GM23338 (cell line): ENCODE results near the gene NT5DC3. TPM values are rescaled to one million over a fixed set of nuclear protein-coding genes. Genes with fewer than 3 reads are reported as not detected.

Experiments used
- ATAC-seq: fragments of 200-7000 bp; cut with Tn5 transposase; 3 replicates; pipeline ENCODE4 v1.9.1; 2020
- DNase-seq: peaks from one replicate; pipeline ENCODE4 v3.0.0-alpha.2; 2015; ENCODE audit warnings: low spot score
- H2AFZ ChIP-seq: fragments of 200-600 bp; sonication (generic); 2 replicates; pipeline ENCODE4 v1.8.0; 2016; ENCODE audit warnings: antibody characterized with exemption, mild to moderate bottlenecking, moderate library complexity
- H3F3A ChIP-seq: fragments of 200-600 bp; sonication (generic); replicated peaks from 2 replicates; pipeline ENCODE4 v1.8.0; 2017; ENCODE audit warnings: antibody characterized with exemption, mixed run types, low read depth
- H3K27ac ChIP-seq: fragments of 200-600 bp; sonication (generic); 2 replicates; pipeline ENCODE4 v1.6.1; 2016; ENCODE audit warnings: low read depth
- H3K27me3 ChIP-seq: fragments of 200-600 bp; sonication (generic); 2 replicates; pipeline ENCODE4 v1.8.0; 2016; ENCODE audit warnings: mild to moderate bottlenecking, mixed run types, moderate library complexity; ENCODE audit not compliant: insufficient read depth
- H3K36me3 ChIP-seq: fragments of 200-600 bp; sonication (generic); 2 replicates; pipeline ENCODE4 v1.8.0; 2016; ENCODE audit warnings: mild to moderate bottlenecking; ENCODE audit not compliant: insufficient read depth
- H3K4me1 ChIP-seq: fragments of 200-600 bp; sonication (generic); 2 replicates; pipeline ENCODE4 v1.8.0; 2016; ENCODE audit warnings: mild to moderate bottlenecking, moderate library complexity; ENCODE audit not compliant: insufficient read depth
- H3K4me2 ChIP-seq: fragments of 200-600 bp; sonication (generic); 2 replicates; pipeline ENCODE4 v1.7.1; 2017; ENCODE audit warnings: mixed run types
- H3K4me3 ChIP-seq: fragments of 200-600 bp; sonication (generic); 2 replicates; pipeline ENCODE4 v1.6.1; 2016; ENCODE audit warnings: mixed run types
- H3K79me2 ChIP-seq: fragments of 200-600 bp; sonication (generic); replicated peaks from 2 replicates; pipeline ENCODE4 v1.8.0; 2017; ENCODE audit warnings: mild to moderate bottlenecking; ENCODE audit not compliant: insufficient read depth
- H3K9me2 ChIP-seq: fragments of 200-600 bp; sonication (generic); 2 replicates; pipeline ENCODE4 v1.8.0; 2017; ENCODE audit not compliant: insufficient read depth
- H4K20me1 ChIP-seq: fragments of 200-600 bp; sonication (generic); replicated peaks from 2 replicates; pipeline ENCODE4 v1.8.0; 2017; ENCODE audit warnings: mild to moderate bottlenecking; ENCODE audit not compliant: insufficient read depth
- H3K27ac Mint-ChIP-seq: 2 replicates; pipeline ENCODE4 v1.8.0; 2020; ENCODE audit warnings: inconsistent platforms, mild to moderate bottlenecking, moderate library complexity, mixed read lengths
- H3K27me3 Mint-ChIP-seq: 3 replicates; pipeline ENCODE4 v1.8.0; 2022; ENCODE audit warnings: low read depth, mild to moderate bottlenecking, moderate library complexity, mixed read lengths, inconsistent platforms; ENCODE audit not compliant: insufficient read depth, poor library complexity
- H3K36me3 Mint-ChIP-seq: 3 replicates; pipeline ENCODE4 v1.8.0; 2021; ENCODE audit warnings: low read depth, mild to moderate bottlenecking, inconsistent platforms, moderate library complexity, mixed read lengths
- H3K4me1 Mint-ChIP-seq: 3 replicates; pipeline ENCODE4 v1.8.0; 2020; ENCODE audit warnings: mild to moderate bottlenecking, inconsistent platforms, mixed read lengths
- H3K4me3 Mint-ChIP-seq: 3 replicates; pipeline ENCODE4 v1.8.0; 2021; ENCODE audit warnings: moderate library complexity, mild to moderate bottlenecking, inconsistent platforms, mixed read lengths
- H3K9me3 Mint-ChIP-seq: 3 replicates; pipeline ENCODE4 v1.8.0; 2020; ENCODE audit warnings: moderate library complexity, mild to moderate bottlenecking, inconsistent platforms, mixed read lengths
- CREB1 ChIP-seq: fragments of 250-450 bp; sonication (Bioruptor Pico); IDR thresholded peaks from 2 replicates; pipeline ENCODE4 v1.5.0; 2020; ENCODE audit warnings: low read depth, mild to moderate bottlenecking, moderate library complexity
- CTCF ChIP-seq, 2 experiments: fragments of 200-600 bp in 1 of 2; sonication (generic) in 1 of 2; conservative IDR thresholded peaks; 2 replicates each; pipeline versions ENCODE4 v1.5.1 to v1.6.1; 2016 to 2017; ENCODE audit warnings: antibody characterized with exemption in 2 of 2, low read depth in 2 of 2, mild to moderate bottlenecking in 2 of 2, moderate library complexity in 1 of 2
- ETS1 ChIP-seq: IDR thresholded peaks from 2 replicates; pipeline ENCODE4 v1.6.1; 2016; ENCODE audit warnings: antibody characterized with exemption
- EZH2 ChIP-seq: fragments of 200-600 bp; sonication (generic); IDR thresholded peaks from one replicate; pipeline ENCODE4 v1.8.0; 2017; ENCODE audit warnings: antibody characterized with exemption, mild to moderate bottlenecking, low read depth; ENCODE audit not compliant: unreplicated experiment
- EZH2phosphoT487 ChIP-seq: fragments of 200-600 bp; sonication (generic); IDR thresholded peaks from one replicate; pipeline ENCODE4 v1.8.1; 2018; ENCODE audit warnings: antibody characterized with exemption; ENCODE audit not compliant: unreplicated experiment
- JUNB ChIP-seq: IDR thresholded peaks from one replicate; pipeline ENCODE4 v1.6.1; 2016; ENCODE audit warnings: antibody characterized with exemption; ENCODE audit not compliant: unreplicated experiment
- NANOG ChIP-seq: IDR thresholded peaks from 2 replicates; pipeline ENCODE4 v1.6.1; 2016; ENCODE audit warnings: antibody characterized with exemption, borderline replicate concordance
- POLR2AphosphoS5 ChIP-seq: IDR thresholded peaks from 2 replicates; pipeline ENCODE4 v1.6.1; 2016; ENCODE audit warnings: antibody characterized with exemption, low read depth
- REST ChIP-seq: IDR thresholded peaks from one replicate; pipeline ENCODE4 v1.6.1; 2018; ENCODE audit warnings: antibody characterized with exemption; ENCODE audit not compliant: unreplicated experiment
- STAT1 ChIP-seq: IDR thresholded peaks from one replicate; pipeline ENCODE4 v1.6.1; 2016; ENCODE audit warnings: antibody characterized with exemption; ENCODE audit not compliant: unreplicated experiment
- ZNF114 ChIP-seq: fragments of 250-450 bp; sonication (Bioruptor Pico); IDR thresholded peaks from 2 replicates; pipeline ENCODE4 v1.5.0; 2020; ENCODE audit warnings: mild to moderate bottlenecking, moderate library complexity
- ZNF331 ChIP-seq: fragments of 250-450 bp; sonication (Bioruptor Pico); IDR thresholded peaks from 2 replicates; pipeline ENCODE4 v1.5.0; 2020; ENCODE audit warnings: low read depth, mild to moderate bottlenecking, moderate library complexity
- ZNF462 ChIP-seq: fragments of 250-450 bp; sonication (Bioruptor Pico); IDR thresholded peaks from 2 replicates; pipeline ENCODE4 v1.5.0; 2020; ENCODE audit warnings: mild to moderate bottlenecking, moderate library complexity
- polyA plus RNA-seq: library from polyadenylated mRNA; unstranded; fragments of >200 nt; fragmentation: Nextera tagmentation; extraction: Ambion mirVana; gene quantifications from 2 replicates; pipeline ENCODE4 v1.2.1, GENCODE V29; 2016
- total RNA-seq: library from RNA; depleted of rRNA; stranded (reverse); fragments of >200 nt; shearing (Covaris generic); gene quantifications from 2 replicates; pipeline ENCODE4 v1.2.3, GENCODE V29; 2014

The NT5DC3 gene
- total and polyA plus RNA-seq, 2 experiments from 2014 or later = 2.2 to 12.5 TPM

GRCh38 chr12:103840462-103840875 lies 565 bp downstream of the NT5DC3 start:
- no peak overlapping the region for H3K27ac ChIP-seq
- peak overlapping the region; percentile 92 for H3K4me2 ChIP-seq
- no peak overlapping the region for H3K27ac Mint-ChIP-seq
- peaks cover 17% of the 10 kb centered on the region for H3K4me1 ChIP-seq
- ATAC-seq (peak; percentile 4; the same call in 2 of the 3 replicates), DNase-seq (no peak)
- no peaks in the 10 kb centered on the region for H3K9me2 ChIP-seq
- peaks cover 10% of the 10 kb centered on the region; the same call in 1 of the 3 replicates for H3K36me3 Mint-ChIP-seq
- no peaks in the 10 kb centered on the region for H3F3A ChIP-seq
- H3K79me2 ChIP-seq = peaks cover 49% of the 10 kb centered on the region
- TF ChIP-seq EZH2 (no peak), JUNB (no peak), ZNF462 (CRISPR knock-in tag) (no peak), REST (no peak), ZNF331 (CRISPR knock-in tag) (no peak), CTCF (conservative IDR thresholded peaks at IDR 0.05; ENCODE audit: low read depth in 2 of 2) (no peak), STAT1 (no peak), POLR2AphosphoS5 (no peak), NANOG (no peak), ETS1 (no peak), CREB1 (CRISPR knock-in tag) (no peak), ZNF114 (CRISPR knock-in tag) (no peak), EZH2phosphoT487 (no peak)
- H3K4me3 ChIP-seq = peak overlapping the region; percentile 94
- H2AFZ ChIP-seq = peak overlapping the region; percentile 89
- H4K20me1 ChIP-seq = peaks cover 9% of the 10 kb centered on the region; the same call in 1 of the 2 replicates
- peaks cover 11% of the 10 kb centered on the region for H3K27me3 Mint-ChIP-seq
- peak overlapping the region; percentile 95 for H3K4me3 Mint-ChIP-seq
- H3K9me3 Mint-ChIP-seq = no peaks in the 10 kb centered on the region
- H3K27me3 ChIP-seq = peaks cover 12% of the 10 kb centered on the region
- H3K36me3 ChIP-seq = no peaks in the 10 kb centered on the region
- peaks cover 16% of the 10 kb centered on the region for H3K4me1 Mint-ChIP-seq
